Measurements from ENCODE around the gene FZD10. TPM values are rescaled to one million over a fixed set of nuclear protein-coding genes. Genes with fewer than 3 reads are reported as not detected.

Gene FZD10
- total and polyA plus RNA-seq, 2 of the 8 experiments (the other 6 are each of a cell fraction or from before 2014, with no cell fraction given) = 0.11 to 0.60 TPM

DNA sequence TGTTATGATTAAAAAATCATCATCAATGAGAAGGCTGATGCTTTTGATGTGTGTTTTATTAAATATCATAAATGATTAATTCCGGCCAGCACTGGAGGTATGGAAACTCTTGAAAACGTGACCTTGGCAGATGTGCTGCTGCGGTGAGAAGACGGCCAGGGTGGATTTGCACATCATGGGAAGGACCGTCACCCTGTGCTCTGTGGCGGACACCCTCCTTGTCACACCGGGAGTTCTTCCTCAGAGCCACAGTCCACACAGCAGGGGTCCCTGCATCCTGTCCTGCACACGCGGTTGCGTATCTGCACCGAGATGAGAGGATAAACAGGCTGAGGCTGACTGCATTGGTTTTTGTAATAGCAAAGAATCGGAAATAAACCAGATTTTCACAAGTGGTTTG is 33.5 kb downstream of the FZD10 start (continued):
- TF ChIP-seq FOSL1 (IDR thresholded peaks at IDR 0.05; ENCODE audit: insufficient read depth, low read depth, low read length) = no peak
